ENCODE data around the gene HOXC6. TPM values are rescaled to one million over a fixed set of nuclear protein-coding genes. Genes with fewer than 3 reads are reported as not detected.

HOXC6 gene
- total RNA-seq, 2 experiments from 2014 or later: not detected

DNA sequence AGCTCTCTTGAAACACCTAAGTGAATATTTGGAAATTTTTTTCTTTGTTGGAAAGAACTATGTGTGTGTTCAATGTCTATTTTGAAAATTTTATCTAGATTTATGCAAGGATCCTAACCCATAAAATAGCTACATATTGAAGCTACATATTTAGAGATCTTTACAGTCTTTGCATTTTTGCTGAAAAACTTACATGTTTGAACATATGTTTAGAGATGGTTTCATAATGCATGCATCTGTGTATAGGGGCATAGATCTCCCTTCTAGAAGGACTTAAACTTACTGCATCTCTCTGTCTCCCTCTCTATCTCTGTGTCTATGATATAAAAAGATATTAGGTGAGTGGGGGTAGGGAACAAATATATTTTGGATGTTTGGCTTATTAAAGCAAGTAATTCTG is 17.2 kb downstream of the HOXC6 start:
- ChIA-PET POLR2A (interaction anchor here (0.6 to 1.3 kb wide), 2 partner anchors 24 to 173 kb away, joined by 3 read pairs; no protein-coding TSS in a partner anchor), CTCF (interaction anchor here (0.8 to 2.9 kb wide), 8 partner anchors 8 to 299 kb away, joined by 3 to 11 read pairs (median 3); partner anchors contain the start of genes HOXC10, HOXC4 and HOXC5)
- H3K4me3 Mint-ChIP-seq: no peak overlapping the region
- ATAC-seq (no peak), DNase-seq (no peak)
- peaks cover 85% of the 10 kb centered on the region for H3K27me3 Mint-ChIP-seq
- intact Hi-C loops (cut with micrococcal nuclease): no loop called here
- H3K4me1 Mint-ChIP-seq (ENCODE audit: low read depth): peaks cover 18% of the 10 kb centered on the region
- TF ChIP-seq, protein P1, sequence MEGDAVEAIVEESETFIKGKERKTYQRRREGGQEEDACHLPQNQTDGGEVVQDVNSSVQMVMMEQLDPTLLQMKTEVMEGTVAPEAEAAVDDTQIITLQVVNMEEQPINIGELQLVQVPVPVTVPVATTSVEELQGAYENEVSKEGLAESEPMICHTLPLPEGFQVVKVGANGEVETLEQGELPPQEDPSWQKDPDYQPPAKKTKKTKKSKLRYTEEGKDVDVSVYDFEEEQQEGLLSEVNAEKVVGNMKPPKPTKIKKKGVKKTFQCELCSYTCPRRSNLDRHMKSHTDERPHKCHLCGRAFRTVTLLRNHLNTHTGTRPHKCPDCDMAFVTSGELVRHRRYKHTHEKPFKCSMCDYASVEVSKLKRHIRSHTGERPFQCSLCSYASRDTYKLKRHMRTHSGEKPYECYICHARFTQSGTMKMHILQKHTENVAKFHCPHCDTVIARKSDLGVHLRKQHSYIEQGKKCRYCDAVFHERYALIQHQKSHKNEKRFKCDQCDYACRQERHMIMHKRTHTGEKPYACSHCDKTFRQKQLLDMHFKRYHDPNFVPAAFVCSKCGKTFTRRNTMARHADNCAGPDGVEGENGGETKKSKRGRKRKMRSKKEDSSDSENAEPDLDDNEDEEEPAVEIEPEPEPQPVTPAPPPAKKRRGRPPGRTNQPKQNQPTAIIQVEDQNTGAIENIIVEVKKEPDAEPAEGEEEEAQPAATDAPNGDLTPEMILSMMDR (IDR thresholded peaks at IDR 0.05): no peak
- no peaks in the 10 kb centered on the region for H3K9me3 Mint-ChIP-seq
- H3K36me3 Mint-ChIP-seq (ENCODE audit: low read depth): no peaks in the 10 kb centered on the region
- H3K27ac Mint-ChIP-seq: no peak overlapping the region

DNA sequence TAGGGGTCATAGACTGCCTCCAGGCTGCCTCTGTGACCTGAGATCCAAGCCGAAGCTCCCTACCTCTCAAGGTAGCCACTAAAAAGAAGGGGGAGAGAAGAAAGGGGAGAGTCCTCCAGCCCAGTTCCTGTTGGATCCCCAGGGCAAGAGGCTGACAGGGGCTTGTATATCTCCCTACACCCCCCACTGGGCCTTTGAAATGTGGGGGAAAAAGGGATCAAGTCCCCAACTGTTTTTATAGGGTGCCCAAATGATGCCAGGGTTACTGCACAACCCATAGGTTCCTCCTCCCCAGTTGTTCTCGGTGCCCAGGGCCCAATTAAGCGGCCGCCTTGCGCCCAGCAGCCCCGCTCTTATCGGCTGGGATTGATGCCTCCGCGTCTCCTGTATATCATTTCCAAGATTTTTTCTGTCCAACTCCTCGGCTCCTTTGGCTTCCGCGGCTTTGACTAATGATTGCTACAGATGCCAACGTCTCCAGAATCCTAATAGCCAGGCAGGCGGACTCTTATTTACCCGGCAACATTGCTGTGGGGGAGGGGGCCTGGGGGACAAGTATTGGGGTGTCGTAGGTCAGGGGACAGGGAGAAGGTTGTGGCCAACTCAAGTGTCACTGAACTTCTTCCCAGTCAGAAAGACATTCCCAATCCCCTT is 17.8 kb downstream of the HOXC6 start:
- Mint-ChIP-seq H3K27ac (no peak overlapping the region), H3K36me3 (ENCODE audit: low read depth) (no peaks in the 10 kb centered on the region), H3K9me3 (no peaks in the 10 kb centered on the region), H3K27me3 (peaks cover 86% of the 10 kb centered on the region), H3K4me3 (no peak overlapping the region), H3K4me1 (ENCODE audit: low read depth) (peaks cover 20% of the 10 kb centered on the region)
- TF ChIP-seq, protein P1 (IDR thresholded peaks at IDR 0.05): no peak
- intact Hi-C loops (cut with micrococcal nuclease): no loop called here
- CTCF ChIA-PET: interaction anchor here (0.8 to 2.9 kb wide), 5 partner anchors 13 to 299 kb away, joined by 3 to 11 read pairs (median 3); partner anchors contain the start of genes HOXC10 and HOXC5
- ATAC-seq (no peak), DNase-seq (no peak)
- POLR2A ChIA-PET: interaction anchor here (0.6 to 1.3 kb wide), 2 partner anchors 24 to 172 kb away, joined by 3 read pairs; no protein-coding TSS in a partner anchor

- Mint-ChIP-seq H3K27me3 (peaks cover 87% of the 10 kb centered on the region), H3K4me1 (ENCODE audit: low read depth) (peaks cover 25% of the 10 kb centered on the region), H3K27ac (no peak overlapping the region), H3K4me3 (peak overlapping the region; percentile 18), H3K9me3 (no peaks in the 10 kb centered on the region), H3K36me3 (ENCODE audit: low read depth) (no peaks in the 10 kb centered on the region)
- no peak for ATAC-seq
- intact Hi-C loops (cut with micrococcal nuclease): no loop called here
- ChIA-PET CTCF (no interaction called here), POLR2A (no interaction called here)
- TF ChIP-seq, protein P1 (IDR thresholded peaks at IDR 0.05): no peak
- DNase-seq: no peak
Measured at GRCh38 chr12:54046809-54047159, 18.5 kb downstream of the HOXC6 start.

DNA sequence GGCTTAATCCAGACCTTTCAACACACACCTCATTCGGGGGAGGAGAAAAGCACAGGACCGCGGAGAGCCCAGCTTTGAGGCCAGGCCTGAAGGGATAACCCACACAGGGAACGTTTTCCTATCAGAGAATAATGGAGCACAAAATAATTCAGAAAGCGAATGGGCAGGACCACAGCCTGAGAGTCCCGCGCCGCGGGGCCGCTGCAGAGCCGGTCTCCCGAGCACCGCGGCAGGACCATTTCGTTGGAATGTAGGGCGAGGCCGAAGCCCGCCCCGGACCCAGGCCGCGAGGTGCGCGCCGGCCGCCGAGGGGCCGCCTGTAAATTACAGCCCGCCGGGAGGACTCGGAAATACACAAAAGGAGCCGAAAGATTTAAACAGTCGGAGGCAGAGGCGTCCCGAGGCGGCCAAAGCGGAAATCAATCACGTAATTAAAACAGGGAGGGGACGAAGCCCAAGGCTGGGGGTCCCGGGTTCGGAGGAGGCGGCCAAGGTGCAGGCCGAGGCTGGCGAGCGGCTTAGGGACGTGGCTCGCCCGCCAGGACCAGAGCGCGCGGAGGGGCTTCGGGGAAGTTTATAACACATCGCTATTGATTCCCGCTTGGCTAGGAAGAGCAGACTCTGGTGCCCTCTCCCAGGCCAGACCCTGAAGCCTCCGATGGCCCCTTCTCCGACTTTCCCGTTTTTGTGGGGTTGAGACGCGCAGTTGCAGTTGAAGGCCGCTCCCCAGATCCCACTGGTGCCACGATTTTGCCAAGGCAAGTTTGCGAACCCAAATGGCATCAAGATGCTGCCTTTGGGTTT is 19.1 kb downstream of the HOXC6 start:
- intact Hi-C loops (cut with micrococcal nuclease): no loop called here
- ATAC-seq (no peak), DNase-seq (no peak)
- TF ChIP-seq, protein P1 (IDR thresholded peaks at IDR 0.05): no peak
- POLR2A ChIA-PET: no interaction called here
- Mint-ChIP-seq H3K4me3 (peak overlapping the region; percentile 18), H3K36me3 (ENCODE audit: low read depth) (no peaks in the 10 kb centered on the region), H3K9me3 (no peaks in the 10 kb centered on the region), H3K27me3 (peaks cover 87% of the 10 kb centered on the region), H3K4me1 (ENCODE audit: low read depth) (peaks cover 28% of the 10 kb centered on the region), H3K27ac (no peak overlapping the region)
- CTCF ChIA-PET: no interaction called here

DNA sequence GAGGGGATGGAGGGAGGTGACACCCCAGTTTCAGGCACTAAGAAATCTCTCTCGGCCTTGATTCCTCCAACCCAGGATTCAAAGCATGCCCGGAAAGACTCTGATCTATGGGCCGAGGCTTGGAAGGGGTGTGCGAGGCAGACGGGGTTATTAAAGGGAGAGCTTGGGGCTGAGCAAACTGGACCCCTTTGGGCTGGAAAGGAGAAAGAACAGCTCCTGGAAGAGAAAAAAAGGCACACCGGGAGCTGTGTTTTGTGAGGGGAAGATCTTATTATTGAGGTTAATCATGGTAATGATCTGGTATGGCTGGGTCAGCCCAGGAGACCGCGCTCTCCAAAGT is 19.7 kb downstream of the HOXC6 start:
- intact Hi-C loops (cut with micrococcal nuclease): no loop called here
- Mint-ChIP-seq H3K4me1 (ENCODE audit: low read depth) (peaks cover 32% of the 10 kb centered on the region), H3K9me3 (no peaks in the 10 kb centered on the region), H3K27ac (no peak overlapping the region), H3K27me3 (peaks cover 86% of the 10 kb centered on the region), H3K36me3 (ENCODE audit: low read depth) (no peaks in the 10 kb centered on the region), H3K4me3 (no peak overlapping the region)
- ChIA-PET CTCF (no interaction called here), POLR2A (no interaction called here)
- TF ChIP-seq, protein P1 (IDR thresholded peaks at IDR 0.05): no peak
- no peak for ATAC-seq
- no peak for DNase-seq
